Activated CD4-positive, alpha-beta T cell treated with anti-CD3 and anti-CD28 coated beads, Interleukin-2, amount 50 U/mL, for 24 hours (primary cell): ENCODE data around the gene GAGE12E.
"Not testable (repeated sequence)": the region's sequence is repeated elsewhere in the genome, so short reads cannot be mapped to it uniquely, and the experiment has no call there.

Experiments
- DNase-seq, 2 donors: peaks; one replicate each; pipeline ENCODE4 v3.0.0-alpha.2; 2020; ENCODE audit warnings: low read depth in 1 of 2, low spot score in 1 of 2

The GAGE12E gene

GRCh38 chrX:49550989-49551388, at the start of gene GAGE12E:
Gene GAGE12E (plus strand): TSS chrX:49551289. CDS start chrX:49552444, 1,155 bp downstream.
- not testable (repeated sequence) for DNase-seq

GRCh38 chrX:49531877-49532276, 19.2 kb upstream of the GAGE12E start, which contains the start of gene GAGE12C:
Gene GAGE12C (plus strand): TSS chrX:49532177. CDS start chrX:49533332, 1,155 bp downstream.
- DNase-seq: not testable (repeated sequence)

- not testable (repeated sequence) for DNase-seq
These were observed 9.7 kb upstream of the GAGE12E start, which contains the start of gene GAGE12D for GRCh38 chrX:49541433-49541832. Gene GAGE12D (plus strand): TSS chrX:49541733. CDS start chrX:49542888, 1,155 bp downstream.

GRCh38 chrX:49560542-49560941, 9.5 kb downstream of the GAGE12E start, which contains the start of gene GAGE12F:
Gene GAGE12F (plus strand): TSS chrX:49560842. CDS start chrX:49561997, 1,155 bp downstream.
- DNase-seq: not testable (repeated sequence)

GRCh38 chrX:49568728-49569127, 17.6 kb downstream of the GAGE12E start:
- DNase-seq: not testable (repeated sequence)

GRCh38 chrX:49569152-49569551, 18.1 kb downstream of the GAGE12E start:
- not testable (repeated sequence) for DNase-seq

- DNase-seq: not testable (repeated sequence)
These were observed 19.0 kb downstream of the GAGE12E start, which contains the start of gene GAGE12G for GRCh38 chrX:49570100-49570499. Gene GAGE12G (plus strand): TSS chrX:49570400. CDS start chrX:49571555, 1,155 bp downstream.

GRCh38 chrX:49579649-49580048, 28.6 kb downstream of the GAGE12E start, which contains the start of gene GAGE12H:
Gene GAGE12H (plus strand): TSS chrX:49579949. CDS start chrX:49581104, 1,155 bp downstream.
- not testable (repeated sequence) for DNase-seq

- not testable (repeated sequence) for DNase-seq
These were observed 38.1 kb downstream of the GAGE12E start, which contains the start of gene GAGE2A for GRCh38 chrX:49589196-49589595. Gene GAGE2A (plus strand): TSS chrX:49589496. CDS start chrX:49590651, 1,155 bp downstream.

GRCh38 chrX:49589769-49590478, 38.8 kb downstream of the GAGE12E start:
- not testable (repeated sequence) for DNase-seq

GRCh38 chrX:49590488-49590887, 39.4 kb downstream of the GAGE12E start:
- DNase-seq: not testable (repeated sequence)

GRCh38 chrX:49598720-49599119, 47.6 kb downstream of the GAGE12E start, which contains the start of gene GAGE1:
Gene GAGE1 (plus strand): TSS chrX:49599020. CDS start chrX:49600175, 1,155 bp downstream.
- not testable (repeated sequence) for DNase-seq
